WTC11 (cell line): ENCODE data around the gene GARS1.

Source experiments
- CTCF ChIP-seq: fragments of 200-600 bp; IDR thresholded peaks from 2 replicates; pipeline ENCODE4 v1.8.0; 2022; ENCODE audit warnings: antibody characterized with exemption
- ELF4 ChIP-seq: sonication (generic); formaldehyde crosslinking; IDR thresholded peaks from 2 replicates; pipeline ENCODE4 v1.8.1; 2022; ENCODE audit warnings: low read depth, mild to moderate bottlenecking, moderate library complexity, missing genetic modification reagents
- FOXJ3 ChIP-seq: sonication (generic); formaldehyde crosslinking; IDR thresholded peaks from 2 replicates; pipeline ENCODE4 v1.9.0; 2021; ENCODE audit warnings: missing genetic modification reagents, mild to moderate bottlenecking, borderline replicate concordance
- FOXK1 ChIP-seq: sonication (generic); formaldehyde crosslinking; IDR thresholded peaks from 2 replicates; pipeline ENCODE4 v1.8.0; 2022; ENCODE audit warnings: mild to moderate bottlenecking, moderate library complexity, missing genetic modification reagents
- MYBL2 ChIP-seq: sonication (generic); formaldehyde crosslinking; IDR thresholded peaks from 2 replicates; pipeline ENCODE4 v1.8.1; 2023; ENCODE audit warnings: mild to moderate bottlenecking, moderate library complexity, missing genetic modification reagents
- NR2C2 ChIP-seq: sonication (generic); formaldehyde crosslinking; IDR thresholded peaks from 2 replicates; pipeline ENCODE4 v1.8.0; 2022; ENCODE audit warnings: mild to moderate bottlenecking, missing genetic modification reagents
- TCF7 ChIP-seq: sonication (generic); formaldehyde crosslinking; IDR thresholded peaks from 2 replicates; pipeline ENCODE4 v1.8.0; 2022; ENCODE audit warnings: mild to moderate bottlenecking, low read depth, missing genetic modification reagents, moderate library complexity
- USF2 ChIP-seq: sonication (generic); formaldehyde crosslinking; IDR thresholded peaks from 2 replicates; pipeline ENCODE4 v1.8.1; 2023; ENCODE audit warnings: mild to moderate bottlenecking, missing genetic modification reagents, moderate library complexity
- TF ChIP-seq, protein P1 (sequence below): sonication (generic); formaldehyde crosslinking; IDR thresholded peaks from 2 replicates; pipeline ENCODE4 v1.8.0; 2023; ENCODE audit warnings: missing genetic modification reagents, mild to moderate bottlenecking, borderline replicate concordance
- TF ChIP-seq, protein P2 (sequence below): sonication (generic); formaldehyde crosslinking; IDR thresholded peaks from 2 replicates; pipeline ENCODE4 v1.8.0; 2022; ENCODE audit warnings: mild to moderate bottlenecking, missing genetic modification reagents

DNA sequence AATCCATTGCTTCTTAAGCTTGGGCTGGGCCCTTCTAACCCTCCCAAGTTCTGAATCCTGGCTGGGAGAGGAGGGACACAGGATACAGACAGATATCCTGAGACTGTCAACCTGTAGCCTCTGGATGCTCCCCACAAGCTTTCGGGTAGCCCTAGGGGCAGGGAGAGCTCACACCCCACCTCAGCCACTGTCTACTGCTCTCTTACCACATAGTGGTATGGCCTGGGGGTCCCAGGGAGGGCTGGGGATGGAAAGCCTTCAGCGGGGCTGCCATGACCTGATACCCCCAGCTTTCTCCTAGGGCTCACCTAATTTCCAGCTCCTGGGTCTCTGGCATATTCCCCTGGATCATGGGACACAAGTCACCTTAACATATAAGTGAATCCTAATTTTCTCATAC, 62.5 kb downstream of the GARS1 start:
- TF ChIP-seq CTCF: no peak
- no peak for TF ChIP-seq MYBL2 (CRISPR knock-in tag)
- no peak for TF ChIP-seq FOXK1
- TF ChIP-seq USF2 (CRISPR knock-in tag): no peak
- no peak for TF ChIP-seq ELF4
- TF ChIP-seq, protein P1, sequence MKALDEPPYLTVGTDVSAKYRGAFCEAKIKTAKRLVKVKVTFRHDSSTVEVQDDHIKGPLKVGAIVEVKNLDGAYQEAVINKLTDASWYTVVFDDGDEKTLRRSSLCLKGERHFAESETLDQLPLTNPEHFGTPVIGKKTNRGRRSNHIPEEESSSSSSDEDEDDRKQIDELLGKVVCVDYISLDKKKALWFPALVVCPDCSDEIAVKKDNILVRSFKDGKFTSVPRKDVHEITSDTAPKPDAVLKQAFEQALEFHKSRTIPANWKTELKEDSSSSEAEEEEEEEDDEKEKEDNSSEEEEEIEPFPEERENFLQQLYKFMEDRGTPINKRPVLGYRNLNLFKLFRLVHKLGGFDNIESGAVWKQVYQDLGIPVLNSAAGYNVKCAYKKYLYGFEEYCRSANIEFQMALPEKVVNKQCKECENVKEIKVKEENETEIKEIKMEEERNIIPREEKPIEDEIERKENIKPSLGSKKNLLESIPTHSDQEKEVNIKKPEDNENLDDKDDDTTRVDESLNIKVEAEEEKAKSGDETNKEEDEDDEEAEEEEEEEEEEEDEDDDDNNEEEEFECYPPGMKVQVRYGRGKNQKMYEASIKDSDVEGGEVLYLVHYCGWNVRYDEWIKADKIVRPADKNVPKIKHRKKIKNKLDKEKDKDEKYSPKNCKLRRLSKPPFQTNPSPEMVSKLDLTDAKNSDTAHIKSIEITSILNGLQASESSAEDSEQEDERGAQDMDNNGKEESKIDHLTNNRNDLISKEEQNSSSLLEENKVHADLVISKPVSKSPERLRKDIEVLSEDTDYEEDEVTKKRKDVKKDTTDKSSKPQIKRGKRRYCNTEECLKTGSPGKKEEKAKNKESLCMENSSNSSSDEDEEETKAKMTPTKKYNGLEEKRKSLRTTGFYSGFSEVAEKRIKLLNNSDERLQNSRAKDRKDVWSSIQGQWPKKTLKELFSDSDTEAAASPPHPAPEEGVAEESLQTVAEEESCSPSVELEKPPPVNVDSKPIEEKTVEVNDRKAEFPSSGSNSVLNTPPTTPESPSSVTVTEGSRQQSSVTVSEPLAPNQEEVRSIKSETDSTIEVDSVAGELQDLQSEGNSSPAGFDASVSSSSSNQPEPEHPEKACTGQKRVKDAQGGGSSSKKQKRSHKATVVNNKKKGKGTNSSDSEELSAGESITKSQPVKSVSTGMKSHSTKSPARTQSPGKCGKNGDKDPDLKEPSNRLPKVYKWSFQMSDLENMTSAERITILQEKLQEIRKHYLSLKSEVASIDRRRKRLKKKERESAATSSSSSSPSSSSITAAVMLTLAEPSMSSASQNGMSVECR: no peak
- TF ChIP-seq NR2C2 (CRISPR knock-in tag): no peak
- no peak for TF ChIP-seq FOXJ3 (CRISPR knock-in tag)
- no peak for TF ChIP-seq TCF7 (CRISPR knock-in tag)
- TF ChIP-seq, protein P2, sequence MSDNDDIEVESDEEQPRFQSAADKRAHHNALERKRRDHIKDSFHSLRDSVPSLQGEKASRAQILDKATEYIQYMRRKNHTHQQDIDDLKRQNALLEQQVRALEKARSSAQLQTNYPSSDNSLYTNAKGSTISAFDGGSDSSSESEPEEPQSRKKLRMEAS (CRISPR knock-in tag): no peak
